Testis (tissue), 3 donors: ENCODE measurements around the gene VN1R5. TPM values are rescaled to one million over a fixed set of nuclear protein-coding genes. Genes with fewer than 3 reads are reported as not detected.
A peak's percentile ranks its signal among the peaks of the same experiment; 100 is the strongest.
"Not testable (repeated sequence)": the region's sequence is repeated elsewhere in the genome, so short reads cannot be mapped to it uniquely, and the experiment has no call there.

ENCODE experiments used
- DNase-seq: peaks from one replicate; pipeline ENCODE4 v3.0.0-alpha.2; 2019
- H3K27ac ChIP-seq, 2 donors: fragments of 200-600 bp; sonication (generic); one replicate each; pipeline ENCODE4 v1.5.1; 2019
- H3K27me3 ChIP-seq: fragments of 200-600 bp; sonication (generic); one replicate; pipeline ENCODE4 v1.5.1; 2019
- H3K36me3 ChIP-seq: fragments of 200-600 bp; sonication (generic); one replicate; pipeline ENCODE4 v1.5.1; 2017; ENCODE audit warnings: low read depth; ENCODE audit errors: missing control alignments
- H3K4me1 ChIP-seq: fragments of 200-600 bp; sonication (generic); one replicate; pipeline ENCODE4 v1.5.1; 2019
- H3K4me3 ChIP-seq, 2 donors: fragments of 200-600 bp; sonication (generic); one replicate each; pipeline ENCODE4 v1.5.1; 2017 to 2019
- H3K9me3 ChIP-seq: fragments of 200-600 bp; sonication (generic); one replicate; pipeline ENCODE4 v1.5.1; 2017
- POLR2A ChIP-seq: fragments of 450-650 bp; IDR thresholded peaks from one replicate; pipeline ENCODE4 v1.6.1; 2017; ENCODE audit warnings: antibody characterized with exemption, mild to moderate bottlenecking, moderate library complexity
- WGBS, 2 donors: methylation state at CpG; one replicate each; pipeline ENCODE4 v1.1.5; 2018; 5-methylcytosine and 5-hydroxymethylcytosine counted together
- intact Hi-C: fragments of 100-400 bp; cut with DNase I; formaldehyde crosslinking; loops from one replicate; pipeline ENCODE4 v1.15.1; 2023; ENCODE audit warnings: low total_unique reads
- polyA plus RNA-seq: library from polyadenylated mRNA; stranded (reverse); fragments of 350-450 nt; fragmentation: Illumina TruSeq; extraction: RNeasy Lipid Tissue Mini Kit (QIAGEN cat#74804); gene quantifications from one replicate; pipeline ENCODE4 v1.2.3, GENCODE V29; 2014; ENCODE audit warnings: low read depth, low replicate concordance; ENCODE audit not compliant: insufficient read depth
- total RNA-seq, 2 donors: library from RNA; depleted of rRNA; stranded (reverse); fragments of >200 nt; gene quantifications; one replicate each; pipeline ENCODE4 v1.2.3, GENCODE V29; 2016
- TF ChIP-seq, protein P1 (sequence below), 3 experiments: fragments of 450-650 bp in 2 of 3; fragments of 200-600 bp in 1 of 3; sonication (generic) in 1 of 3; IDR thresholded peaks; one replicate each; pipeline ENCODE4 v1.5.1; 2016 to 2019; ENCODE audit warnings: antibody characterized with exemption in 3 of 3, mild to moderate bottlenecking in 2 of 3, moderate library complexity in 1 of 3

Gene VN1R5
- total and polyA plus RNA-seq, 3 donors from 2014 or later: not detected

- Histone ChIP-seq H3K27me3 (no peaks in the 10 kb centered on the region), H3K4me1 (no peaks in the 10 kb centered on the region), H3K36me3 (no peaks in the 10 kb centered on the region), H3K4me3 (peak overlapping the region; percentile 19 to 36), H3K27ac (no peak overlapping the region), H3K9me3 (no peaks in the 10 kb centered on the region)
- 72 to 83% methylated on average over 16 to 23 of the region's 23 CpGs for WGBS, 2 donors
- intact Hi-C loops: no loop called here
- TF ChIP-seq, protein P1, sequence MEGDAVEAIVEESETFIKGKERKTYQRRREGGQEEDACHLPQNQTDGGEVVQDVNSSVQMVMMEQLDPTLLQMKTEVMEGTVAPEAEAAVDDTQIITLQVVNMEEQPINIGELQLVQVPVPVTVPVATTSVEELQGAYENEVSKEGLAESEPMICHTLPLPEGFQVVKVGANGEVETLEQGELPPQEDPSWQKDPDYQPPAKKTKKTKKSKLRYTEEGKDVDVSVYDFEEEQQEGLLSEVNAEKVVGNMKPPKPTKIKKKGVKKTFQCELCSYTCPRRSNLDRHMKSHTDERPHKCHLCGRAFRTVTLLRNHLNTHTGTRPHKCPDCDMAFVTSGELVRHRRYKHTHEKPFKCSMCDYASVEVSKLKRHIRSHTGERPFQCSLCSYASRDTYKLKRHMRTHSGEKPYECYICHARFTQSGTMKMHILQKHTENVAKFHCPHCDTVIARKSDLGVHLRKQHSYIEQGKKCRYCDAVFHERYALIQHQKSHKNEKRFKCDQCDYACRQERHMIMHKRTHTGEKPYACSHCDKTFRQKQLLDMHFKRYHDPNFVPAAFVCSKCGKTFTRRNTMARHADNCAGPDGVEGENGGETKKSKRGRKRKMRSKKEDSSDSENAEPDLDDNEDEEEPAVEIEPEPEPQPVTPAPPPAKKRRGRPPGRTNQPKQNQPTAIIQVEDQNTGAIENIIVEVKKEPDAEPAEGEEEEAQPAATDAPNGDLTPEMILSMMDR (IDR thresholded peaks at IDR 0.05): no peak
- no peak for TF ChIP-seq POLR2A
- peak; percentile 61 for DNase-seq
Observed at GRCh38 chr1:247286134-247286670, 30.3 kb downstream of the VN1R5 start.

GRCh38 chr1:247287460-247287859, 31.6 kb downstream of the VN1R5 start:
- Histone ChIP-seq H3K27me3 (no peaks in the 10 kb centered on the region), H3K4me1 (no peaks in the 10 kb centered on the region), H3K36me3 (no peaks in the 10 kb centered on the region), H3K4me3 (peak overlapping the region in 1 of 2 donors; percentile 36), H3K9me3 (no peaks in the 10 kb centered on the region), H3K27ac (no peak overlapping the region)
- intact Hi-C loops: no loop called here
- WGBS, 2 donors: 53 to 80% methylated on average over 14 of the region's 14 CpGs
- TF ChIP-seq, protein P1 (IDR thresholded peaks at IDR 0.05): peak; percentile 6 to 27 (median 18)
- TF ChIP-seq POLR2A: no peak
- DNase-seq: peak; percentile 59

DNA sequence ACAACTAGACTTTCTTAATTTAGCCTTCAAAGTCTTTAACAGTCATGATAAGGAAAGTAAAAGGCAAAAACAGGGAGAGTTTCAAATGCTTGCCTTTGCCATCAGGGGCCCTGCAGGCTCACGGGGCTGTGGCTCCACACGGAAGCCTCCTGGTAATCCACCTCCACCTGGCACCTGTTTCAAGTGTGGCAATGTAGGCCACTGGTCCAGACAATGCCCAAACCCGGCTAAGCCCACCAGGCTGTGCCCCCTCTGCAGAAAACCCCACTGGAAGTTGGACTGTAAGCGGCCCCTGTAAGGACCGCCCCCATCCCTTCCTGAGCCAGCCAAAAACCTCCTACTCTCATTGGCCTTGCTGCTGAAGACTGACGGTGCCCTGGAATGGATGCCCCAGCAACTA, 32.5 kb downstream of the VN1R5 start:
- Histone ChIP-seq H3K4me1 (no peaks in the 10 kb centered on the region), H3K36me3 (no peaks in the 10 kb centered on the region), H3K9me3 (no peaks in the 10 kb centered on the region), H3K27me3 (no peaks in the 10 kb centered on the region), H3K27ac (no peak overlapping the region), H3K4me3 (no peak overlapping the region)
- TF ChIP-seq, protein P1 (IDR thresholded peaks at IDR 0.05): no peak
- no peak for TF ChIP-seq POLR2A
- WGBS, 2 donors: 84 to 92% methylated on average over 5 to 6 of the region's 6 CpGs
- DNase-seq: peak; percentile 9
- intact Hi-C loops: no loop called here

DNA sequence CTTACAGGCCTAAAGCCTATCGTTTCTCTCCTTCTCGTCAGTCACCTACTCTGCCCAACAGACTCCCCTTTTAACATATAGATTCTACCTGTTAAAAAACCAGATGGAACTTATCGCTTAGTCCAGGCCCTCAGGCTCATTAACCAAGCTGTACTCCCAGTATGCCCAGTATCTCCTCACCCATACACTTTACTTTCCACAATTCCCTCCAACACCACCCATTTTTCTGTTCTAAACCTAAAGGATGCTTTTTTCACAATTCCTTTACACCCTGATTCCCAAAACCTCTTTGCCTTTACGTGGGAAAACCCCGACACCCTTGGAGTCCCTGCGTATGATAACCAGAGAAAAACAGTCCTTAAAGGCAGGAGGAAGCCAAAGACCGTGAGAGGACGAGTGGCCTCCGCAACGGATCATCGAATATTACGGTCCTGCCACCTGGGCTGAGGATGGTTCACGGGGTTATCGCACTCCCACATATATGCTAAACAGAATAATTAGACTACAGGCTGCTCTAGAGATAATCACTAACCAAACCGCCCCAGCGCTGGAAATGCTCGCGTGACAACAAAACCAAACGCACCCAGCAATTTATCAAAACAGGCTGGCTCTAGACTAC, 33.5 kb downstream of the VN1R5 start:
- H3K4me3 ChIP-seq, H3K36me3 ChIP-seq, H3K27me3 ChIP-seq, intact Hi-C loops, H3K27ac ChIP-seq, H3K9me3 ChIP-seq, H3K4me1 ChIP-seq: not testable (repeated sequence)
- DNase-seq: peak; percentile 11
- WGBS, 2 donors: 71 to 72% methylated on average over 19 of the region's 19 CpGs

DNA sequence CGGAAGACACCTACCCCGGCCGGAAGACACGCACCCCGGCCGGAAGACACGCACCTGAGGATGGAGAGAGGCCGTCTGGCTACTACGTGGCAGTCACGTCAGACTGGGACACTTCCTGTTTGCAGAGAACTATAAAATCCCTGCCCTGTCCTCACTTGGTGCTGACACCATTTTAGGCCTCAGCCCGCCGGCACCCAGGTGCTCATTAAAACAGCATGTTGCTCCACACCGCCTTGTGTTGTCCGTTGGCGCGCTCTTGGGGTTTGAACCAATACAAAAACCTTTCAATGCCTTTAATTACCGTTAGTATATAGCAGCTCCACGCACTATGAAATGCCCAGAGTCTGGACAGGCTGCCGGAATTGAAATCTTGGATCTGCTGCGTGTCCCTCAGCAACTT, 34.7 kb downstream of the VN1R5 start:
- intact Hi-C loops: no loop called here
- H3K27ac ChIP-seq: no peak overlapping the region
- no peaks in the 10 kb centered on the region for H3K36me3 ChIP-seq
- TF ChIP-seq POLR2A: no peak
- TF ChIP-seq, protein P1 (IDR thresholded peaks at IDR 0.05): no peak
- no peaks in the 10 kb centered on the region for H3K27me3 ChIP-seq
- H3K4me1 ChIP-seq: no peaks in the 10 kb centered on the region
- peak; percentile 38 for DNase-seq
- no peaks in the 10 kb centered on the region for H3K9me3 ChIP-seq
- 75 to 77% methylated on average over 14 to 20 of the region's 20 CpGs for WGBS, 2 donors
- peak overlapping the region; percentile 24 to 35 for H3K4me3 ChIP-seq
